Stomach (tissue), 9 donors: ENCODE results near the gene ERCC8. TPM values are rescaled to one million over a fixed set of nuclear protein-coding genes. Genes with fewer than 3 reads are reported as not detected.

Experiments used
- DNase-seq, 2 donors: peaks; one replicate each; pipeline versions ENCODE4 v3.0.0 to v3.0.0-alpha.2; 2013 to 2019
- H3K27ac ChIP-seq, 5 donors: fragments of 200-600 bp in 4 of 5; sonication (generic) in 4 of 5; one replicate each; pipeline ENCODE4 v1.5.1; 2013 to 2019; ENCODE audit warnings: mild to moderate bottlenecking in 1 of 5, moderate library complexity in 1 of 5
- H3K27me3 ChIP-seq, 3 donors: fragments of 200-600 bp; sonication (generic); one replicate each; pipeline ENCODE4 v1.5.1; 2017 to 2019; ENCODE audit warnings: mixed run types in 1 of 3
- H3K36me3 ChIP-seq, 4 donors: fragments of 200-600 bp; sonication (generic); 1 replicate in 3 of 4; 2 replicates in 1 of 4; pipeline ENCODE4 v1.5.1; 2016 to 2019
- H3K4me1 ChIP-seq, 4 donors: fragments of 200-600 bp; sonication (generic); one replicate each; pipeline ENCODE4 v1.5.1; 2016 to 2019
- H3K4me3 ChIP-seq, 4 donors: fragments of 200-600 bp; sonication (generic) in 3 of 4; one replicate each; pipeline ENCODE4 v1.5.1; 2016 to 2019; ENCODE audit warnings: mild to moderate bottlenecking in 1 of 4
- H3K9me3 ChIP-seq, 4 donors: fragments of 200-600 bp; sonication (generic); one replicate each; pipeline ENCODE4 v1.5.1; 2016 to 2019
- CTCF ChIP-seq, 7 experiments: fragments of 450-650 bp in 4 of 7; fragments of 200-600 bp in 3 of 7; sonication (generic) in 3 of 7; IDR thresholded peaks; one replicate each; pipeline ENCODE4 v1.5.1; 2016 to 2019; ENCODE audit warnings: antibody characterized with exemption in 7 of 7, control low read depth in 2 of 7, mild to moderate bottlenecking in 1 of 7
- EP300 ChIP-seq: sonication (generic); formaldehyde crosslinking; IDR thresholded peaks from one replicate; pipeline ENCODE4 v1.6.1; 2017; ENCODE audit warnings: antibody characterized with exemption
- POLR2A ChIP-seq, 4 donors: fragments of 450-650 bp; IDR thresholded peaks; one replicate each; pipeline ENCODE4 v1.6.1; 2016; ENCODE audit warnings: antibody characterized with exemption in 4 of 4, control low read depth in 2 of 4, mild to moderate bottlenecking in 1 of 4, moderate library complexity in 1 of 4
- POLR2AphosphoS5 ChIP-seq, 3 donors: sonication (generic); formaldehyde crosslinking; IDR thresholded peaks; one replicate each; pipeline ENCODE4 v1.6.1; 2016; ENCODE audit warnings: antibody characterized with exemption in 3 of 3
- WGBS, 5 donors: extraction: QIAGEN DNeasy Blood & Tissue Kit in 3 of 5; methylation state at CpG; one replicate each; pipeline versions ENCODE4 v1.1.5 to v1.1.7; 2013 to 2018; 5-methylcytosine and 5-hydroxymethylcytosine counted together
- intact Hi-C: fragments of 100-400 bp; cut with DNase I; formaldehyde crosslinking; loops from one replicate; pipeline ENCODE4 v1.15.1; 2023; ENCODE audit warnings: low total_unique reads
- polyA plus RNA-seq, 3 donors: library from polyadenylated mRNA; stranded (reverse); fragments of 200-250 nt; gene quantifications; one replicate each; pipeline ENCODE4 v1.2.3, GENCODE V29; 2013
- total RNA-seq, 5 donors: library from RNA; depleted of rRNA; stranded (reverse); fragments of >200 nt; gene quantifications; one replicate each; pipeline versions ENCODE4 v1.1.0 to v1.2.3, GENCODE V29; 2014 to 2016
- donor health status: healthy with polysubstance abuse.
- donor health status: Bipolar disorder and iron deficiency.
- donor health status: healthy.

Gene ERCC8
- total and polyA plus RNA-seq, 8 donors: 3.5 to 19.1 (median 5.6) TPM; not detected in 2

GRCh38 chr5:60833520-60833919 is 111.3 kb downstream of the ERCC8 start:
- no peak for DNase-seq
- no peak overlapping the region for H3K4me3 ChIP-seq
- intact Hi-C loops: no loop called here
- H3K4me1 ChIP-seq: peaks cover 0 to 7% (median 0%) of the 10 kb centered on the region in 4 donors
- no peaks in the 10 kb centered on the region for H3K27me3 ChIP-seq
- H3K36me3 ChIP-seq: no peaks in the 10 kb centered on the region
- no peak overlapping the region for H3K27ac ChIP-seq
- no peaks in the 10 kb centered on the region for H3K9me3 ChIP-seq
- TF ChIP-seq POLR2AphosphoS5 (IDR thresholded peaks at IDR 0.05) (no peak), EP300 (no peak), CTCF (IDR thresholded peaks at IDR 0.05) (no peak), POLR2A (IDR thresholded peaks at IDR 0.05) (no peak)

- intact Hi-C loops: no loop called here
- Histone ChIP-seq H3K27me3 (no peaks in the 10 kb centered on the region), H3K4me3 (no peak overlapping the region), H3K36me3 (no peaks in the 10 kb centered on the region), H3K27ac (no peak overlapping the region), H3K4me1 (no peaks in the 10 kb centered on the region), H3K9me3 (no peaks in the 10 kb centered on the region)
- no peak for DNase-seq
- TF ChIP-seq POLR2AphosphoS5 (IDR thresholded peaks at IDR 0.05): no peak
- TF ChIP-seq POLR2A (IDR thresholded peaks at IDR 0.05): no peak
- no peak for TF ChIP-seq EP300
- no peak for TF ChIP-seq CTCF (IDR thresholded peaks at IDR 0.05)
Measured at GRCh38 chr5:60830581-60831127, 114.2 kb downstream of the ERCC8 start.

- no peak for TF ChIP-seq CTCF (IDR thresholded peaks at IDR 0.05)
- TF ChIP-seq EP300: no peak
- no peak for TF ChIP-seq POLR2AphosphoS5 (IDR thresholded peaks at IDR 0.05)
- TF ChIP-seq POLR2A (IDR thresholded peaks at IDR 0.05): no peak
- Histone ChIP-seq H3K36me3 (no peaks in the 10 kb centered on the region), H3K27me3 (no peaks in the 10 kb centered on the region), H3K27ac (no peak overlapping the region), H3K4me3 (no peak overlapping the region), H3K9me3 (no peaks in the 10 kb centered on the region), H3K4me1 (no peaks in the 10 kb centered on the region)
- DNase-seq: no peak
- intact Hi-C loops: no loop called here
- 75 to 85% (median 78%) methylated on average over 2 of the region's 2 CpGs for WGBS, 5 donors
Measured at GRCh38 chr5:60829490-60830266, 115.2 kb downstream of the ERCC8 start.

GRCh38 chr5:60827201-60827600 is 117.7 kb downstream of the ERCC8 start:
- no peak for DNase-seq
- intact Hi-C loops: no loop called here
- H3K4me1 ChIP-seq: no peaks in the 10 kb centered on the region
- H3K9me3 ChIP-seq: no peaks in the 10 kb centered on the region
- H3K4me3 ChIP-seq: no peak overlapping the region
- no peak overlapping the region for H3K27ac ChIP-seq
- no peaks in the 10 kb centered on the region for H3K27me3 ChIP-seq
- no peaks in the 10 kb centered on the region for H3K36me3 ChIP-seq
- WGBS, 5 donors: 87 to 93% (median 93%) methylated on average over 1 of the region's 1 CpG
- no peak for TF ChIP-seq EP300
- TF ChIP-seq POLR2AphosphoS5 (IDR thresholded peaks at IDR 0.05): no peak
- no peak for TF ChIP-seq CTCF (IDR thresholded peaks at IDR 0.05)
- no peak for TF ChIP-seq POLR2A (IDR thresholded peaks at IDR 0.05)
